OCI-LY7 (cell line): ENCODE data around the gene CNTN5. TPM values are rescaled to one million over a fixed set of nuclear protein-coding genes. Genes with fewer than 3 reads are reported as not detected.

ENCODE experiments used
- BruUV-seq: library from RNA; stranded (reverse); fragments of 400-500 nt; replicated peaks from 2 replicates; lab custom pipeline; 2021; lab: Mats Ljungman, UMichigan
- CTCF ChIA-PET: fragments of 300-600 bp; sonication (Branson Sonifier 250); formaldehyde crosslinking; loops from one replicate; lab custom pipeline; 2022; ENCODE audit warnings: antibody characterized with exemption; ENCODE audit not compliant: unreplicated experiment; lab: Charles Lee
- POLR2A ChIA-PET: fragments of 300-600 bp; sonication (Branson Sonifier 250); formaldehyde crosslinking; loops from one replicate; lab custom pipeline; 2022; ENCODE audit warnings: antibody characterized with exemption; lab: Charles Lee
- DNase-seq: peaks from one replicate; pipeline ENCODE4 v3.0.0-alpha.2; 2015; ENCODE audit warnings: low spot score
- H2AFZ ChIP-seq: fragments of 200-600 bp; sonication (generic), shearing (Covaris generic); 2 replicates; pipeline ENCODE4 v1.6.1; 2014; ENCODE audit warnings: mild to moderate bottlenecking, antibody characterized with exemption, low read length, moderate library complexity
- H3K27ac ChIP-seq: fragments of 200-600 bp; sonication (generic); 2 replicates; pipeline ENCODE4 v1.5.1; 2014; ENCODE audit warnings: mixed run types, low read depth, mild to moderate bottlenecking, moderate library complexity, low read length, inconsistent platforms; ENCODE audit not compliant: poor library complexity, severe bottlenecking
- H3K36me3 ChIP-seq: fragments of 200-600 bp; sonication (generic); 2 replicates; pipeline ENCODE4 v1.6.1; 2014; ENCODE audit warnings: mild to moderate bottlenecking, antibody characterized with exemption, low read length, moderate library complexity, mixed read lengths; ENCODE audit not compliant: insufficient read depth
- H3K4me1 ChIP-seq: fragments of 200-600 bp; sonication (generic); 2 replicates; pipeline ENCODE4 v1.5.1; 2014; ENCODE audit warnings: mild to moderate bottlenecking, low read length; ENCODE audit not compliant: insufficient read depth, poor library complexity, severe bottlenecking
- H3K4me2 ChIP-seq: fragments of 200-600 bp; sonication (generic); 2 replicates; pipeline ENCODE4 v1.6.1; 2014; ENCODE audit warnings: mild to moderate bottlenecking, low read length
- H3K4me3 ChIP-seq: fragments of 200-600 bp; sonication (generic); 2 replicates; pipeline ENCODE4 v1.5.1; 2014; ENCODE audit warnings: mild to moderate bottlenecking, low read depth, low read length; ENCODE audit not compliant: poor library complexity, severe bottlenecking
- H3K79me2 ChIP-seq: fragments of 200-600 bp; sonication (generic); 2 replicates; pipeline ENCODE4 v1.6.1; 2016; ENCODE audit warnings: low read depth, mild to moderate bottlenecking, low read length, moderate library complexity, mixed read lengths; ENCODE audit not compliant: insufficient read depth
- H3K9me2 ChIP-seq: fragments of 200-600 bp; sonication (generic); 2 replicates; pipeline ENCODE4 v1.6.1; 2016; ENCODE audit warnings: mild to moderate bottlenecking, low read length, mixed read lengths; ENCODE audit not compliant: insufficient read depth
- H3K9me3 ChIP-seq: fragments of 200-600 bp; sonication (generic); 2 replicates; pipeline ENCODE4 v1.6.1; 2014; ENCODE audit warnings: mild to moderate bottlenecking, mixed run types, low read length, mixed read lengths
- H4K20me1 ChIP-seq: fragments of 200-600 bp; sonication (generic); 2 replicates; pipeline ENCODE4 v1.6.1; 2014; ENCODE audit warnings: mild to moderate bottlenecking, antibody characterized with exemption, low read length, moderate library complexity, mixed read lengths; ENCODE audit not compliant: insufficient read depth
- EZH2phosphoT487 ChIP-seq: fragments of 200-600 bp; sonication (generic); IDR thresholded peaks from 2 replicates; pipeline ENCODE4 v1.6.1; 2018; ENCODE audit warnings: low read depth, borderline replicate concordance, mild to moderate bottlenecking, mixed run types, antibody characterized with exemption, low read length, moderate library complexity, mixed read lengths
- intact Hi-C: fragments of 100-400 bp; cut with micrococcal nuclease; formaldehyde crosslinking; loops from one replicate; pipeline ENCODE4 v1.10.0; 2022; ENCODE audit not compliant: unreplicated experiment
- total RNA-seq, 2 experiments: library from RNA; depleted of rRNA in 1 of 2; stranded (reverse); fragments of >200 nt in 1 of 2; shearing (Covaris generic) in 1 of 2; gene quantifications; 2 replicates each; pipeline ENCODE4 v1.2.3, GENCODE V29; 2014 to 2022
- TF ChIP-seq, protein P1 (sequence below): fragments of 200-600 bp; sonication (generic); conservative IDR thresholded peaks from 2 replicates; pipeline ENCODE4 v1.5.1; 2014; ENCODE audit warnings: mild to moderate bottlenecking, antibody characterized with exemption, low read length, moderate library complexity, mixed read lengths

The CNTN5 gene
- total RNA-seq, 2 experiments from 2014 or later, result not detected

DNA sequence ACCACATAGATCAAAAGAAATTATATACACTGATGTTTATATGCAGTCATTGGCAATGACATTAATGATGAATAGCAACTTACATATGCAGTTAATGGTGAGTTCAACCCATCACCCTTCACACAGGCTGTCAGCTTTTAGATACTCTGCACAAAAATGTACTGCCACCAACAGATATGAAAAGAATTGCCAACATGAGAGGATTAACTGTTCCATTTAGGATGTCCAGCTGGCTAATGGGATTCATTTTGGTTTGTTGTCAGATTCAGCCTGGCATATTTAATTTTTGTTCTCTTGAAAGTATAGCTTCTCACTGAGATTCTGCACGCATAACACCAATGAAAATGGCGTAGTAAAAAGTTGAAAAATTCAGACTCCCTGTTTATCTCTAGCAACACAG lies 1112.4 kb downstream of the CNTN5 start:
- Histone ChIP-seq H3K79me2 (no peaks in the 10 kb centered on the region), H3K4me3 (no peak overlapping the region), H3K4me2 (no peak overlapping the region), H3K9me2 (no peaks in the 10 kb centered on the region), H3K36me3 (no peaks in the 10 kb centered on the region), H3K4me1 (no peaks in the 10 kb centered on the region), H2AFZ (no peak overlapping the region), H3K27ac (no peak overlapping the region), H3K9me3 (no peaks in the 10 kb centered on the region), H4K20me1 (no peaks in the 10 kb centered on the region)
- intact Hi-C loops, result no loop called here
- DNase-seq, result no peak
- no TSS peak for BruUV-seq
- POLR2A ChIA-PET, result no interaction called here
- CTCF ChIA-PET, result no interaction called here
- TF ChIP-seq, protein P1, sequence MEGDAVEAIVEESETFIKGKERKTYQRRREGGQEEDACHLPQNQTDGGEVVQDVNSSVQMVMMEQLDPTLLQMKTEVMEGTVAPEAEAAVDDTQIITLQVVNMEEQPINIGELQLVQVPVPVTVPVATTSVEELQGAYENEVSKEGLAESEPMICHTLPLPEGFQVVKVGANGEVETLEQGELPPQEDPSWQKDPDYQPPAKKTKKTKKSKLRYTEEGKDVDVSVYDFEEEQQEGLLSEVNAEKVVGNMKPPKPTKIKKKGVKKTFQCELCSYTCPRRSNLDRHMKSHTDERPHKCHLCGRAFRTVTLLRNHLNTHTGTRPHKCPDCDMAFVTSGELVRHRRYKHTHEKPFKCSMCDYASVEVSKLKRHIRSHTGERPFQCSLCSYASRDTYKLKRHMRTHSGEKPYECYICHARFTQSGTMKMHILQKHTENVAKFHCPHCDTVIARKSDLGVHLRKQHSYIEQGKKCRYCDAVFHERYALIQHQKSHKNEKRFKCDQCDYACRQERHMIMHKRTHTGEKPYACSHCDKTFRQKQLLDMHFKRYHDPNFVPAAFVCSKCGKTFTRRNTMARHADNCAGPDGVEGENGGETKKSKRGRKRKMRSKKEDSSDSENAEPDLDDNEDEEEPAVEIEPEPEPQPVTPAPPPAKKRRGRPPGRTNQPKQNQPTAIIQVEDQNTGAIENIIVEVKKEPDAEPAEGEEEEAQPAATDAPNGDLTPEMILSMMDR, result no peak
- no peak for TF ChIP-seq EZH2phosphoT487

GRCh38 chr11:100141201-100141600 lies 1120.5 kb downstream of the CNTN5 start:
- POLR2A ChIA-PET, result interaction anchor here (0.6 kb wide), 1 partner anchor 385 kb away, joined by 3 read pairs; no protein-coding TSS in a partner anchor
- CTCF ChIA-PET, result no interaction called here
- BruUV-seq, result no TSS peak
- no peaks in the 10 kb centered on the region for H3K9me2 ChIP-seq
- H3K4me3 ChIP-seq, result no peak overlapping the region
- no peaks in the 10 kb centered on the region for H3K79me2 ChIP-seq
- no peak overlapping the region for H2AFZ ChIP-seq
- no peak overlapping the region for H3K27ac ChIP-seq
- H3K36me3 ChIP-seq, result no peaks in the 10 kb centered on the region
- TF ChIP-seq, protein P1, result no peak
- no peak for TF ChIP-seq EZH2phosphoT487
- H3K9me3 ChIP-seq, result no peaks in the 10 kb centered on the region
- intact Hi-C loops, result no loop called here
- no peaks in the 10 kb centered on the region for H4K20me1 ChIP-seq
- H3K4me2 ChIP-seq, result no peak overlapping the region
- DNase-seq, result no peak
- no peaks in the 10 kb centered on the region for H3K4me1 ChIP-seq

DNA sequence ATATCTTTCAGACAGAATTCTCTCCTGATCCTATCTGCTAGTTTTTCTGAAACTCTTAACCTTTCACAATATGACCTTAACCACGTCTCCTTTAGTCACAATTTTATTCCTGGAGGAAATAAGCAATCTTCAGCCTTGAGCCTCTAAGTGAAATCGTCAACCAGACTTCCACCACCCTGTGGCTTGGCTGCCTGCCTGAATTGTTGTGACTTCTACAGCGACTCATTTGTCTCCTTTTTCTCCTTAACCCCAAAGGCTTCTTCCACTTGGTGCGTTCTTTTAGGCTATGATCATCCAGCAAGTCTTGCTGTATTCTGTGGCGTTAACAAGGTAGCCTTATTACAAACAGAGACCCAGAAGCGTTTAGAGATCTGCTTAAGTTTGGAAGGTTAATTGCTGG lies 1131.2 kb downstream of the CNTN5 start:
- Histone ChIP-seq H2AFZ (no peak overlapping the region), H3K4me3 (no peak overlapping the region), H3K27ac (no peak overlapping the region), H3K79me2 (no peaks in the 10 kb centered on the region), H3K36me3 (no peaks in the 10 kb centered on the region), H3K4me1 (no peaks in the 10 kb centered on the region), H3K9me2 (no peaks in the 10 kb centered on the region), H3K4me2 (no peak overlapping the region), H3K9me3 (no peaks in the 10 kb centered on the region), H4K20me1 (no peaks in the 10 kb centered on the region)
- CTCF ChIA-PET, result no interaction called here
- no TSS peak for BruUV-seq
- TF ChIP-seq, protein P1, result no peak
- no peak for TF ChIP-seq EZH2phosphoT487
- POLR2A ChIA-PET, result no interaction called here
- intact Hi-C loops, result no loop called here
- DNase-seq, result no peak
